ENCODE results near the gene FAM181A.

DNA sequence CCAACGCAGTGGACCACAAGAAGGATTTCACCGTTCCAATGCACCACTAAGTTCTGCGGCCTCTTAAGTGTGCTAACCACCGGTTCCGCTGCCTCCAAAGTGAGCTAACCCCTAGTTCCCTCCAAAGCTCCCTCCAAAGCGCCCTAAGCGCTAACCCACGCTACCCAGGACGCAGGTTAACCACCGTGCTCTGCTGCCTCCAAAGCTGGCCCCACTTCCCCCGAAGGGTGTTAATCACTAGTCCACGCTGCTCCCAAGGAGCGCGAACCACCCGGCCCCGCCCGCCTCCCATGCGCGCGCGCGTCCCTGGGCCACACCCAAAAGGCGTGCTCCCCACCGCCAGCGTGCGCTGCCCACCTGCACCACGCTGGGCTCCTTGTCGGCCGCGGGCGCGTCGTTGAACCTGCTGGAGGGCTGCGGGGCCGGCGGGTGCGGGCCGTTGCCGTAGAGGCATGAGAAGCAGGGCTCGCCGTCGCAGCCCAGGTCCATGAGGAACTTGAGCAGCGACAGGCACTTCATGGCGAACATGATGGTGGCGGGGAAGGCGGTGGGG, 11.7 kb downstream of the FAM181A start:
- no peak for TF ChIP-seq CTCF (conservative IDR thresholded peaks at IDR 0.05; ENCODE audit: low read depth, low read length)
- TF ChIP-seq BHLHE40 (IDR thresholded peaks at IDR 0.05; ENCODE audit: low read depth, low read length), result no peak
